NCI-H226 (cell line): Measurements from ENCODE around the gene DICER1.
"Not testable (repeated sequence)": the region's sequence is repeated elsewhere in the genome, so short reads cannot be mapped to it uniquely, and the experiment has no call there.

Experiments
- DNase-seq: peaks from one replicate; pipeline ENCODE4 v3.0.0-alpha.2; 2015

Gene DICER1

DNA sequence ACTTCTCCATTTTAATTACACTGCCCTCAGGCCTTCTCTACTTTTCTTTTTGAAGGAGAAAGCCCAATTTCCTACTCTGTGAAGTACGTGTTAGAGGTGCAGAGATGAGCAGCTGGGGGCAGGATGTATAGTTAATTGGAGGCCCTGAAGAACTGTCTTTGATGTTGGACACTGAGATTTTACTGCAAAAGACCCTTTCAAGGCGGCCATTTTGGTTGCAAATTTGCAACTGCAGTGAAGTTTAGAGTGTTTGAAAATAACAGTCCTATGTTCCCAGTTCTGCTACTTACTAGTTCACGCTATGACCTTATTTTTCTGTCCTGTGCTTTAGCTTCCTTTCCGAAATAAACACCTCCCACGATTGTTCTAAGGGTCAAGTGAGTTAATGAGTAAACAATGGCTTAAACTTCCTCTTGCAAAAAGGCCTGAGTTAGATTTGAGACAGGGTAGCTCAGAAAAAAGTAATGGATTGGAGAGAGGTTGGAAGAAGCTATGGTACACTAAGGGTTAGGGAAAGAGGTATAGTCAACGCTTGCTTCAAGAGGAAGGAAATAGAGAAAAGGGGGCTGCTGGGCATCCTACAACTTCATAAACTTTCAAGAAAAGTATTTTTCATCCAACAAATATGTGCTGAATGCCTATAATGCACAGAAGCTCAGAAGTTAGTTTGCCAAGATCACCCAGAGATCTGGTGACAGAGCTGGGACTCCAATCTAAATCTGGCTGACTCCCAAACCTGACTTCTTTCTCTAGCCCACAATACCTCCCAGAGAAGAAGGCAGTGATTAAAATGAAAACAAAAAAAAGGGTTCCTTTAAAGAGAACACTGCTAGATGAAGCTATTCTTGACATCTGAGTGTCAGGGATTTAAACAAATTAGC is 26.4 kb upstream of the DICER1 start:
- no peak for DNase-seq

DNA sequence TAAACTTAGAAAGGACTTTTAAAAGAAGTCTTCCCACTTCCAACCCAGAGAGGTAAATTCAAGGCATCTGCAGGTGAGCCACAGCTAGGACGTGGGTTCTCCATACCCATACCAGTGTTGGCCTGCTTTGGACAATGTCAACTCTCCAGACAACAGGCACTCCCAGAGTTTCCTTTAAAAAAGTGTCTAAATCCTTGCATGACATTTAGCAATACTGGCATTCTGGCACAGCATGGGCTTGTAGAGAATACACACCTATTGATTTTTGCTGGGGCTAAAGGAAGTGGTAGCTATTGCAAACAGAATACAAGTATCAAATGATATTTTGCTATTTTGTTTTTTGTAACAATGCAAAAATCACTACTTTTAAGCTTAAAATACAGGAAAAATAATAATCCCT is 25.8 kb upstream of the DICER1 start:
- no peak for DNase-seq

DNA sequence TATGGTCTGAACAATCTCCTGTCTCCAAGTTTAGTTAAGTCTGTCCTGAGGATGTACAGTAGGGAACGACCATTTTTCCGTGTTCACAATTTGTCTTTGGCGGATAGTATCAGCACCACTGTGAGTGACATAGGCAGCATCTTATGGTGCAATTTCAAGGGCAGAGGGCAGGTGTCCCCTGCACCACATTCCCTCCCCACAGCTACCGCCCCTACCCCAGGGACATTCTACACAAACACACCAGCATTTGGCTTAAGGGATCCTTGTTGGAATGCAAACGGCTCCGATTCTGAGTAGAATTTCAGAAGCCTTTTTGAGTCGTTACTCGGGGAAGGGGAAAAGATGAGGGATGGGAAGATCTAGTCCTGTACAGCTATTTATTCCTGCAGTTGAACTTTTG is 25.1 kb upstream of the DICER1 start:
- DNase-seq = no peak

DNA sequence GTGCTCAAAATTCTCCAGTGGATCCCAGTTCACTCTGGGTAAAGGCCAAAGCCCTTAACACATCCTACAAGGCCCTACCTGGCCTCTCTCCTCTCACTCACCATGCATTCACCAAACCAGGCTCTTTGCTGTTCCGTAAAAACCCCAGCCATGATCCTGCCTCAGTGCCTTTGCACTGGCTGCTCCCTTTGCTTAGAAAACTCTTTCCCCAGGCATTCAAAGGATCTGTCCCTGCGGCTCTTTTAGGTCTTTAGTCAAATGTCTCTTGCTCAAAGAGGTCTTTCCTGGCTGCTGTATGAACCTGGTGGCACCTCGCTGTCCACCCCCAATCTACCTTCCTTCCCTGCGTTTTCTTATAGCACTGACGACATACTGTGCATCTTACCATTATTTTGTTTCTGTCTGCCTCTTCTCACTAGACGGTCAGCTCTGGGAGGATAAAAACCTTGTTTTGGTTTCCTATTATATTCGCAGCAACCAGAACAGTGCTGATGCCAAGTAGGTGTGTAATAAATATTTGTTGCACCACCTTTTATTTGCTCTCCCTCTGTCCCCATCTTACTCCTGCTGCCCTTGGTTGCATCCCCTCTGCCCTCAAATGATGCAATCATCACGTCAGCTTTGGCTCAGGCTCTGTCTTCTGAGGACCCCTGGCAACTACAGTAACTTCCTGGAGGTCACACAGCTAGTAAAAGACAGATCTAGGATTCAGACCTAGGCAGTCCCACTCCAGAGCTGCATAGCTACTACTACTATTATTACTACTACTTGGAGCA is 23.8 kb upstream of the DICER1 start:
- no peak for DNase-seq

DNA sequence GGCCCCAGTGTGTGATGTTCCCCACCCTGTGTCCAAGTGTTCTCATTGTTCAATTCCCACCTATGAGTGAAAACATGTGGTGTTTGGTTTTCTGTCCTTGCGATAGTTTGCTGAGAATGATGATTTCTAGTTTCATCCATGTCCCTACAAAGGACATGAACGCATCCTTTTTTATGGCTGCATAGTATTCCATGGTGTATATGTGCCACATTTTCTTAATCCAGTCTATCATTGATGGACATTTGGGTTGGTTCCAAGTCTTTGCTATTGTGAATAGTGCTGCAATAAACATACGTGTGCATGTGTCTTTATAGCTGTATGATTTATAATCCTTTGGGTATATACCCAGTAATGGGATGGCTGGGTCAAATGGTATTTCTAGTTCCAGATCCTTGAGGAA is 18.3 kb upstream of the DICER1 start:
- DNase-seq = not testable (repeated sequence)

DNA sequence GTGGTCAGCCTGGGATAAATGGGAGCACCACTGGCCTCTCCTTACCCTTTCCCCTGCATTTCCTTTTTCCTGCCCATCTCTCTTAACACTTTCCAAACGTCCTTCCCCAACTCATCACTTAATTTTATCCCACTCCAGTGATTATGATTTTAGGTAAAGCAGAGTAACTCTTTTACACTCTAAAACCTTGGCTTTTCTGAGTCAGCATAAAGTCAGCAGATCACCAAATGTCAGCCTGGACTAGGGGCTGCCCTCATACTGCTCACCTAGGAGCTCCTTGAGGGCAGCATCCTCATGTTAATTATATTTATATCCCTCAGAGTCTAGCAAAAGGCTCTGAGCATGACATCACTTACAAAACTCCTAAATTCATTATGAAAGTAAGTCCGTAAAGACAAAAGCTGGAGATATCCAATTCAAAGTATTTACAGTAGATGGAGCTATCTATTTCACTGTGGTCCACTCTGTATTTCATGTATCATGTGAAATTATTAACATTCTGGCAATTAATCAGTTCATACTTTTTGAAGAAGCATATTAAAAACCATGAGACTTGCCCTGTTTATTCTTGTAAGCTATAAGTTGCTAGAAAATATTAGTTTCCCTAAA is 17.0 kb upstream of the DICER1 start:
- no peak for DNase-seq

DNA sequence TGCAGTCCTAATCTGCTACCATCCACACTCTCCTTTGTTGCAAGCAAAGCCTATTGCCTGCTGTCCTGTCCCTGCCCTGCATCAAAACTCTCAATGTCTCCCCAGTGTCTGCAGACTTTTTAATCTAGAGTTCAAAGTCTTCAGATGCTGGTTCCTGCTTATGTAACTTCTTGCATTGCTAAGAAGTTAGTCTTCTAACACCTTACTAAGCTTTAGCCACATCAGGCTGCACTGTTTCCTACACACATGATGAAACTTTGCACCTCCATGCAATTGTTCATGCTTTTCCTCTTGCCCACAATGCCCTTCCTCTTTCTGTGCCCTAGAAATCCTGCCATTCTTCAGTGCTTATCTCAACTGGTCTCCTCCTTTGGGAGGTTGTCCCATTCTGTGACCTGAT is 16.2 kb upstream of the DICER1 start:
- DNase-seq = no peak

DNA sequence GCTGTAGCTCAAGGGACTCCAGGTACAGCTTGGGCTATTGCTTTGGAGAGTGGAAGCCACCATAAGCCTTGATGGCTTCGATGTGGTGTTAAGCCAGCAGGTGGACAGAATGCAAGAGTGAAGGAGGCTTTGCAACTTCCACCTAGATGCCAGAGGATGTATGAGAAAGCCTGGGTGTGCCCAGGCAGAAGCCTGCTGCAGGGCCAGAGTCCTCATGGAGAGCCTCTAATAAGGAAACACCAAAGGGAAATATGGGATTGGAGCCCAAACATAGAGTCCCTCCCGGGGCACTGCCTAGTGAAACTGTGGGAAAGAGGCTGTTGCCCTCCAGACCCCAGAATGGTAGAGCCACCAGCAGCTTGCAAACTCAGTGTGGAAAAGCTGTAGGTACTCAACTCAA is 9.8 kb upstream of the DICER1 start:
- DNase-seq = no peak

DNA sequence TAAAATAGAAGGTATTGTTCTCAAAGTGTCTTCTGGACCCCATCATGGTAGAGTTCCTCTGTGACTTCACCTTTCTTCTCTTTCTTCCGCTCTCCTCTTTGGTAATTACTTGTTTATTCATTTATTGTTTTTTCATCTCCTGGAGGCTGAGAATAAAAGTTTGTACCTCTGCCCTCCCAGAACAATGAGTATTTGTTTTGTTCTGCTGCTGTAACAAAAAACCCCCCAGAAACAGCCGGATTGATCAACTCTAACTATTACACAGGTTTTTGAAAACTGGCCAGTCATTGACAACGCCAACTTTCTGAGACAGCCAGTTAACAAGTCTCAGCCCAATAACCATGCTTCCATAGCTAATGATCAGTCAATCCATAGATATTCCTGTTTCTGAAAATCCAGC is 8.2 kb upstream of the DICER1 start:
- no peak for DNase-seq

DNA sequence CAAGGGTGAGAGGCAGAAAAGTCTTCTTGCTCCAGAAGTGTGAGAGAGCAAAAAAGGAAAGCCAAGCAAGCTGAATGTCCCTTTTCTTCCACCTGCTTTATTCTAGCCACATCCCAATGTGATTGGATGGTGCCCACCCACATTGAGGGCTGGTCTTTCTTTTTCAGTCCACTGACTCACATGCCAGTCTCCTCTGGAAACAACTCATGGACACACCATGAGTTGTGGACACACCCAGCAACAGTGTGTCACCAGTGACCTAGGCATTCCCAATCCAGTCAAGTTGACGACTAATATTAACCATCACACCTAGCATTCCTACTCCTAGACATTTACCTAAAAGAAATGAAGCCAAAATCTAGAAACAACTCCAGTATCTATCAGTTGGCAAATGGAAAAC is 7.2 kb upstream of the DICER1 start:
- DNase-seq = no peak

DNA sequence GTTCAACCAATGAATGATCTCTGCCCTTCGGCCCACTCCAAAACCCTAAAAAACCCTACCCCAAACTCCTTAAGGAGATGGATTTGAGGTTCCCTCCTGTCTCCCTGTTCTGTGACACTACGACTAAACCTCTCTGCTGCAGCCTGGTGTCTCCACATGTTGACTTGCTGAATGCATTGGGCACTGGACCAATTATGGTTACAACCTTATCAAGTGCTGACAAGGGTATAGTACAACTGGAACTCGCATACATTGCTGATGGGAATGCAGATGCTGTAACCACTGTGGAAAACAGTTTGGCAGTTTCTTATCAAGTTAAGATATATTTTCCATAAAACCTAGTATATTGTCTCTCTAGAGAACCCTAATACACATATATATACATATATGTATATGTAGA is 6.3 kb upstream of the DICER1 start:
- DNase-seq = no peak

DNA sequence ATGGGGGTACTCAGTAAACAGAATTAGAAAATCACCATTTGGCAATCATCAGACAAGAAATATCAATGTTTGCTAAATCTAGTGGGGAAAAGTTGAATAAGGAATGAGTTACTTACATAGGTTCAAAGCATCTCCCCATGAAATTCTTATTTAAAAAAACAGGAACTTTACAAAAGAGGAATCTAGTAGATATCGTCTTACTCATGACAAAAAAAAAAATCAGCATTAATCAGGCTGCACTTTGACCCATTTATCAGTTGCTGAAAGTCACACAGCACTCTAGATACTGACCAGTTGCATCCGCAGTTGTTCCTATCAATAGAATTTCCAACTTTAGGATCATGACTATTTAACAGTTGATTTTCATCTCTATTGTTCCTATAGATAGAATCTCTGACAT is 5.8 kb upstream of the DICER1 start:
- DNase-seq = no peak

DNA sequence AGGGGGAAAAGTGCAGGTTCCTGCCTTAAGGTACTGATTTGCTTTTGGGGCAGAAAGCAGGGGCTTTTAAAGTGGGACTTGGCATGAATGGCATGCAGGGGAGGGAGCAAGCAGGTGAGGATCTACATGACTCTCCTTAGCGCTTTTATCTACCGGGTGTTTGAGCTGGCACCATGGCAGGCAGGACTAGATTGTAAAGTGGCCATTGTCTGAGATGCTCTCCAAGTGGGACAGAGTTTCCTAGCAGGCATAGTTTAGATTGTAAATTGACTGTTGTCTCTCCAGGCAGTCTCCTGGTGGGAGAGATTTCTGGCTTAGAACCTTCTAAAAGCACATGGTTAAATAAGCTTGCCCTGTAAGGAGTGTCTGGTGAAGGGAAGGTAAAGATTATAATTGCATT is 5.3 kb upstream of the DICER1 start:
- no peak for DNase-seq

DNA sequence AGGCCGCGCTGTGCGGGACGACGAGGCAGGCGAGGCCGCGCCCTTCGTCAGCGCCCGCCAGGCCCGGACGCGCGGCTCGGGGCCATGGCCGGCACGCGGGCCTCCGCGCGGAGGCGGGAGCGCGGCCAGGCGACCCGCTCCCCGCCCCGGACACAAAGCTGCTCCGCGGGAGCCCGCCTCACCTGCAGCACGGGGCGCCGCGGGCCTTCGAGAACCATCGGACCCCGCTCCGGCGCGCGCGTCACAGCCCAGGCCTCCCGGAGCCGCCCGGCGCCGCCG is 342 bp downstream of the DICER1 start:
- no peak for DNase-seq

DNA sequence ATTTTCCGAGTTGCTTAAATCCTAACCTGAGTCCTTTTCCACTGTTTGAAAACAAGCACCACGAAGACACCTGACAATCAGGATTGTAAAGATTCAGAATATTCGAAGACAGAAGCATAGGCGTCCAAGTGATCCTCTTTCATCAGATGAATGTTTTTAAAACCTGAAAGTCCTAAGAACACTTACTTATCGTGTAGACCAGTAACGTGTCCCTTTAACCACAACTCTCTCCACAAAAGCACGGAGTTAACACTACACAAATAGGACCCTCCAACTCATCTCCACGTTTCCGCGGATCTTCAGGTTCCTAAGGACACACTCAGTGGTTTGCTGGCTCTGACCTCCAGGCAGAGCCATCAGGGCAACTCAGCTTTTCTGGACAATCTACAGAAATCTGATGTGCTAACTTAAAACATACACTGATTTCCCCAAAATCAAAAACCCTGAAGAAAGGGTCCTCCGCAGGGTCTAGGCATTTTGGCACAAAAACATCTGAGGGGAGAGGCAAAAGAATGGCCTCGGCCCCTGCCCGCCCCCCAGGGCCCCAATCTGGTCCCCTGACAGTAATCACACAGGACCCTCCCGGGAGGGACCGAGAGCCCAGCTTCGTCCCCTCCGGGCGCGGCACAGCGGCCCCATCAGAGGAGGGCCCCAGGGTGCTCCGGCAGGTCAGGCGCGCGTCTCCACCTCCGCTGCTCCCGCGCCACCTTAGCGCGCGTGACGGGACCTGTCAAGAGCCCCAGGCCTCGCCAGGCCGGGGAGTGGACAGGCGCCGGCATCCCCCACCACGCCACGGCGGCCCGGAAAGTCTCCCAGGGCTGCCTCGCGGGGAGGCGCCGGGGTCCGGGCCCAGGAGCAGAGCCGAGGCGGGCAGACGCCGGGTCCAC is 925 bp downstream of the DICER1 start:
- no peak for DNase-seq

DNA sequence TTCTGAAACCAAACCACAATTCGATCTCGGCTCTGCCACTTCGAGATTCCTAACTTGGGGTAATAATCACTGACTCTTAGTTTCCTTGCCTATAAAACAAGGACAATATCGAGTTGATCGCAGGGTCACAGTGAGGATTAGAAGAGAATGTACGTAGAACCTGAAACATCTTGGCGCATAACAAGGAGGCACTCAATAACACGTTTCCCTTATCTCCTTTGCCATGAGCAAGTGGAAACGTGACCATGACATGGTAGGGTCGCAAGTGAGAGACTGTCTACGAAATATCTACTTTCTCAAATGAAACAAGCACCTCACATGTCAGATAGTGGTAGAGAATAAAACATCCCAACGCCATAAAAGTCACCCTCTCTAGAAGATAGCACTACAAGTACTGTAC is 2.3 kb downstream of the DICER1 start:
- DNase-seq = no peak

DNA sequence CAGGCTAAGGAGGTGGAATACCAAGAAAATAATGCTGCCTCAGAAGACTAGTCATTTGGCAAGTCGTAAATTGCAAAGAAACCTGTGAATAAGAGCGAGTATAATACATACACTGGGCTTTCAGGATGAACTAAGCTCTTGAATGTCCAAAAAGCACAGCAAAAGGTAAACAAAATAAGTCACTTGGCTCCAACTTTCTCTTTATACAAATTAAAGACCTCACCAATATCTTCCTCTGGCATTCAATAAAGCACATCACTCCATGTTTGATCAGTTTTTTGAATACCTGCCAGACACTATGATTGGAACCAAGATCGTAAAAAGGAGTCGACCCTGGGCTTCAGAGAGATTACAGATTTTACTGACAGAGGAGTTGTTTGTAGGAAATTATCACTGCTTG is 3.5 kb downstream of the DICER1 start:
- no peak for DNase-seq

DNA sequence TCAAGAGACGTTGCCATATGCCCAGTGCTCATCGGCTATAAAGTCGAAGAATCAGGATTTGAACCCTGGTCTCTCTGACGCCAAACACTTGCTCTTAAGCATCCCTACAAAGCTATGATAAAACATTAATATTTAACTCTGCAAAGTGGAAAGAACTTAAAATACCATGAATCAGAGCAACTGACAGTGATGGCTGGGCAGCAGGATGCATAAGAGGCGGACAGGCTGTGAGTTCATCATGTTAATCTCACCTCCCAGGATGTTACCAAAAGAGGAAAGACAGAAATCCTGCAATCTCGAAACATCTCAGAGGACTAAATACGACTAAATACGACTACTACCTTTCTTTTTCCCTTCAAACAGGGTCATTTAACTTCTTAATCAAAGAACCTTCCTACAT is 5.8 kb downstream of the DICER1 start:
- DNase-seq = no peak

DNA sequence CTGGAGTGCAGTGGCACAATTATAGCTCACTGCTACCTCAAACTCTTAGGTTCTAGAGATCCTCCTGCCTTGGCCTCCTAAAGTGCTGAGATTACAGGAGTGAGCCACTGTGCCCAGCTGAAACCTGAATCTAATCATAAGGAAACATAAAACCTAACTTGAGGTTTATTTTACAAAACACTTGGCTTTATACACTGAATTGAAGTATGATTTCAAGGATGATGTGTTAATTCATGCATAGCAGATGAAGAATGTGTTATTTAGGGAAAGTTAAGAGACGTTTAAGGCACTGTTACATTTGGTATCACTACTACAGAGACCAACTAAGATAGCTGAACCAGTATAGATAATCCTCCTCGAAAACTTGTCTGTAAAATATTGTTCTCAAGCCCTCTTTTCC is 6.4 kb downstream of the DICER1 start:
- DNase-seq = no peak

DNA sequence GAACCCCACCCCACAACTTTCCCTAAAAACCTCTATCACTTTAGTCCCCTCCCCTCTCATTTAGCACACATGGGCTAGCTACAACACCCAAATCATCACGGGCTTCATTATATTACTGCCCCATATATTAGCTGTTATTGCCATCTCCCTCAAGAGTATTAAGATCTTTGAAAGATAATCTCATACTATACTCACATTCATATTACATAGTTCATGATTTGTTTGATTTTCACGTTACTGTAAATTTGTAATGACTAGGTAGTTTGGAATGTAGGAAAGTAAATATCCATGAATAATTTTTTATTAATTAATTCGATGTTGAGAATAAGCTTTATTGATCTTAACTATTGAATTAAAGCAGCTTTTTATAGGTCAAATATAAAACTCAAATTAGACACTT is 7.9 kb downstream of the DICER1 start:
- DNase-seq = no peak

DNA sequence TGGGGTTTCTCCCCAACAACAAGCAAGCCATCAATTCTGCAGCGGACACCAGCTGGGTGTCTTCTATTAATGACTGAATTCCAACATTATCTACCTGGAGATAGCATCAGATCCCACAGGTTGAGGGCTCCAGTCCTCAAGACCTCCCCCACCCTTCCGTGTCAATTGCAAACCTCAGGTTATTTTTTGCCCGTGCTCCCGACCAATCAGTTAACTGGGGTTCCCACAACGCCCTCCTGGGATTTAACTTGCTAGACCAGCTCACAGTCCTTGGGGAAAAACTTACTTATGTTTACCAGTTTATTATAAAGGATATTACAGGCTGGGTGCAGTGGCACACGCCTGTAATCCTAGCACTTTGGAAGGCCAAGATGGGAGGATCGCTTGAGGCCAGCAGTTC is 9.7 kb downstream of the DICER1 start:
- DNase-seq = no peak

DNA sequence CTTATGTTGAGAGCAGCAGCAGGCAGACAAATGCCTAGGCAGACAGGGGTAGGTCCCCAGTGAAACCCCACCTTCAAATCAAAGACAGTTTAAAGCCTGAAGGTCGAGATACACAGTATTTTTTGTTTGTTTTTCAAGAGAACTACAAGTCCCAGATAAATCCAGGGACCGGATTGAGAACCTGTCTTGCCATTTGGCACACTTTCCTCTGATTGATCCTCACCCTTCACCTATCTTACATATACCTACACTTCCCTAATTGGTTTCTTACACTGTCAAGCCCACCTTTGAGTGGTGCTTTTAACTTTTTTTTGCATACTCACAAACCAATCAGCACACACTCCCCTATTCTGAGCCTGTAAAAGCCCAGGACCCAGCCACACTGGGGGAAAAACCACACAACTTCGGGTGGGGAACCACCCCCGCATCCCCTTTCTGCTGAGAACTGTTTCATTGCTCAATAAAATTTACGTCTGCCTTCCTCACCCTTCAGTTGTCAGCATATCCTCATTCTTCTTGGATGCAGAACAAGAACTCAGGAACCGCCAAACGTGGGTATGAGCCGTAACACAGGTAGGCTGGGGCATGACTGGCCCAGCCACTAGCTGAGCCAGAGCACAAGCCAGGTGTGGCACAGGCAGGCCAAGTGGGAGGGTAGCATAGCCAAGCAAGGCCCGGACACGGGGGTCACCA is 11.1 kb downstream of the DICER1 start:
- no peak for DNase-seq

DNA sequence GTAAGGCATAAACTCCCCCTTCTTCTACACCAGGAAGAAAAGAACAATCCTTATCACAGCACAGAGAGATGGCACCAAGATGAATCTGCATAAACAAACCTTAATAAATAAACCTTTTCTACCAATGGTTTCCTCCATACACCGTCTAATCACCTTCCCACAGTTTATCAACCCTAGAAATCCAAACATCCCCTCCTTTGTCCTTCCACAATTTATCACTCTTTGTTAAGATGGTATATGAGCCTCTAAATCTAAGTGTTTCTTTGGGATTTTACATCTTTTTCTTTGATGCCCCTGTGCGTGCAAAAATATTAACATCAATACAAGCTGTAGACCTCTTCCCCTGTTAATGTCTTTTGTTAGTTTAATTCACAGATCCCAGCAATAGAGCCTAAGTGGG is 12.5 kb downstream of the DICER1 start:
- DNase-seq = no peak
